ENCODE measurements around the gene SRP54. TPM values are rescaled to one million over a fixed set of nuclear protein-coding genes. Genes with fewer than 3 reads are reported as not detected.

SRP54 gene
- total RNA-seq, 1 experiment from 2014 or later: 57.0 TPM

DNA sequence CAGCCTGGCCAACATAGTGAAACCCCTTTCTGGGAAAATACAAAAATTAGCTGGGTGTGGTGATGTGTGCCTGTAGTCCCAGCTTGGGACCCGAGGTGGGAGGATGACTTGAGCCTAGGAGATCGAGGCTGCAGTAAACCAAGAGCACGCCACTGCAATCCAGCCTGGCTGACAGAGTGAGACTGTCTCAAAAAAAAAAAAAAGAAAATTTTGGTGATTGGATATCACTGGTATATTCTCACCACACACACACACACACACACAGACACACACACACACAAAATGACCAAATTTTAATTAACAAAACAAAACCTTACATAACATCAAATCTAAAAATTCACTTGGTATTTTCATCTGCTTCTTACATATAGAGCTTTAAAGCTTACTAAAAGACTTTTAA lies 59.8 kb downstream of the SRP54 start:
- H3K4me3 Mint-ChIP-seq: no peak overlapping the region
- ATAC-seq: no peak
- H3K9me3 Mint-ChIP-seq: no peaks in the 10 kb centered on the region
- no peaks in the 10 kb centered on the region for H3K36me3 Mint-ChIP-seq
- no peak for DNase-seq (ENCODE audit: low spot score)
- peaks cover 14% of the 10 kb centered on the region for H3K4me1 Mint-ChIP-seq
- ChIA-PET CTCF (no interaction called here), POLR2A (no interaction called here)
- TF ChIP-seq, protein P1, sequence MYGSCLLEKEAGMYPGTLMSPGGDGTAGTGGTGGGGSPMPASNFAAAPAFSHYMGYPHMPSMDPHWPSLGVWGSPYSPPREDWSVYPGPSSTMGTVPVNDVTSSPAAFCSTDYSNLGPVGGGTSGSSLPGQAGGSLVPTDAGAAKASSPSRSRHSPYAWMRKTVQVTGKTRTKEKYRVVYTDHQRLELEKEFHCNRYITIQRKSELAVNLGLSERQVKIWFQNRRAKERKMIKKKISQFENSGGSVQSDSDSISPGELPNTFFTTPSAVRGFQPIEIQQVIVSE (CRISPR knock-in tag; IDR thresholded peaks at IDR 0.05; ENCODE audit: borderline replicate concordance): no peak
- no peaks in the 10 kb centered on the region; the same call in 1 of the 2 replicates for H3K27me3 Mint-ChIP-seq (ENCODE audit: low read depth)
- no peak overlapping the region for H3K27ac Mint-ChIP-seq

DNA sequence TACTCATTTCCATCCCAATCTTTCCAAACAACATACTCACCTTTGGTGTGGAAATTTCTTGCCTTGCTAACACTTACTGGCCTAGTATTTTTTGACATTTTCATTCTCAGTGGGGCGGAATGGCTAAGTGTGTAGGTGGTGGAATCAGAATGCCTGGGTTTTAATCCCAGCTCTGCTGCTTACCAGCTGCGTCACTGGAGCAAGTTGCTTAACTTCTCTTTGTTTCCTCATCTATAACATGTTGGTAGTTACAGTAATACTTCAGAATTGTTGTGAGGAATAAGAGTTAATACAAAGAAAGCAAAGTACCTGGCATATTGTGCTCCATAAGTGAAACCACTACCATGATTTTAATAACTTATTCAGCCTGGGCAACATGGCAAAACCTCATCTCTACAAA lies 60.3 kb downstream of the SRP54 start:
- ChIA-PET CTCF (no interaction called here), POLR2A (no interaction called here)
- Mint-ChIP-seq H3K27ac (no peak overlapping the region), H3K27me3 (ENCODE audit: low read depth) (no peaks in the 10 kb centered on the region; the same call in 1 of the 2 replicates), H3K9me3 (no peaks in the 10 kb centered on the region), H3K36me3 (no peaks in the 10 kb centered on the region; the same call in 1 of the 2 replicates), H3K4me3 (no peak overlapping the region), H3K4me1 (peaks cover 18% of the 10 kb centered on the region)
- DNase-seq (ENCODE audit: low spot score) (no peak), ATAC-seq (no peak)
- TF ChIP-seq ZNF423 (CRISPR knock-in tag; IDR thresholded peaks at IDR 0.05) (no peak), ZNF121 (CRISPR knock-in tag; IDR thresholded peaks at IDR 0.05) (no peak), FOXJ3 (CRISPR knock-in tag; IDR thresholded peaks at IDR 0.05; ENCODE audit: borderline replicate concordance) (no peak), JAZF1 (CRISPR knock-in tag; IDR thresholded peaks at IDR 0.05) (no peak), SMAD4 (CRISPR knock-in tag; IDR thresholded peaks at IDR 0.05) (no peak), ZNF396 (CRISPR knock-in tag; IDR thresholded peaks at IDR 0.05; ENCODE audit: borderline replicate concordance) (no peak), CREM (CRISPR knock-in tag; IDR thresholded peaks at IDR 0.05) (no peak), ELF4 (CRISPR knock-in tag; IDR thresholded peaks at IDR 0.05; ENCODE audit: low read depth) (no peak), ZNF138 (CRISPR knock-in tag; conservative IDR thresholded peaks at IDR 0.05) (no peak), NR1H2 (CRISPR knock-in tag; IDR thresholded peaks at IDR 0.05) (no peak), TEAD4 (CRISPR knock-in tag; IDR thresholded peaks at IDR 0.05) (no peak), NFE2L1 (CRISPR knock-in tag; IDR thresholded peaks at IDR 0.05) (no peak), ZBTB21 (CRISPR knock-in tag; IDR thresholded peaks at IDR 0.05; ENCODE audit: borderline replicate concordance) (no peak)
- TF ChIP-seq, protein P2, sequence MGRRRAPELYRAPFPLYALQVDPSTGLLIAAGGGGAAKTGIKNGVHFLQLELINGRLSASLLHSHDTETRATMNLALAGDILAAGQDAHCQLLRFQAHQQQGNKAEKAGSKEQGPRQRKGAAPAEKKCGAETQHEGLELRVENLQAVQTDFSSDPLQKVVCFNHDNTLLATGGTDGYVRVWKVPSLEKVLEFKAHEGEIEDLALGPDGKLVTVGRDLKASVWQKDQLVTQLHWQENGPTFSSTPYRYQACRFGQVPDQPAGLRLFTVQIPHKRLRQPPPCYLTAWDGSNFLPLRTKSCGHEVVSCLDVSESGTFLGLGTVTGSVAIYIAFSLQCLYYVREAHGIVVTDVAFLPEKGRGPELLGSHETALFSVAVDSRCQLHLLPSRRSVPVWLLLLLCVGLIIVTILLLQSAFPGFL (CRISPR knock-in tag; IDR thresholded peaks at IDR 0.05; ENCODE audit: borderline replicate concordance): no peak
- TF ChIP-seq, protein P3, sequence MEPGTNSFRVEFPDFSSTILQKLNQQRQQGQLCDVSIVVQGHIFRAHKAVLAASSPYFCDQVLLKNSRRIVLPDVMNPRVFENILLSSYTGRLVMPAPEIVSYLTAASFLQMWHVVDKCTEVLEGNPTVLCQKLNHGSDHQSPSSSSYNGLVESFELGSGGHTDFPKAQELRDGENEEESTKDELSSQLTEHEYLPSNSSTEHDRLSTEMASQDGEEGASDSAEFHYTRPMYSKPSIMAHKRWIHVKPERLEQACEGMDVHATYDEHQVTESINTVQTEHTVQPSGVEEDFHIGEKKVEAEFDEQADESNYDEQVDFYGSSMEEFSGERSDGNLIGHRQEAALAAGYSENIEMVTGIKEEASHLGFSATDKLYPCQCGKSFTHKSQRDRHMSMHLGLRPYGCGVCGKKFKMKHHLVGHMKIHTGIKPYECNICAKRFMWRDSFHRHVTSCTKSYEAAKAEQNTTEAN (CRISPR knock-in tag; IDR thresholded peaks at IDR 0.05): no peak
- TF ChIP-seq, protein P4, sequence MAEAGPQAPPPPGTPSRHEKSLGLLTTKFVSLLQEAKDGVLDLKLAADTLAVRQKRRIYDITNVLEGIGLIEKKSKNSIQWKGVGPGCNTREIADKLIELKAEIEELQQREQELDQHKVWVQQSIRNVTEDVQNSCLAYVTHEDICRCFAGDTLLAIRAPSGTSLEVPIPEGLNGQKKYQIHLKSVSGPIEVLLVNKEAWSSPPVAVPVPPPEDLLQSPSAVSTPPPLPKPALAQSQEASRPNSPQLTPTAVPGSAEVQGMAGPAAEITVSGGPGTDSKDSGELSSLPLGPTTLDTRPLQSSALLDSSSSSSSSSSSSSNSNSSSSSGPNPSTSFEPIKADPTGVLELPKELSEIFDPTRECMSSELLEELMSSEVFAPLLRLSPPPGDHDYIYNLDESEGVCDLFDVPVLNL (CRISPR knock-in tag; IDR thresholded peaks at IDR 0.05; ENCODE audit: borderline replicate concordance, low read depth): no peak
- TF ChIP-seq, protein P5, sequence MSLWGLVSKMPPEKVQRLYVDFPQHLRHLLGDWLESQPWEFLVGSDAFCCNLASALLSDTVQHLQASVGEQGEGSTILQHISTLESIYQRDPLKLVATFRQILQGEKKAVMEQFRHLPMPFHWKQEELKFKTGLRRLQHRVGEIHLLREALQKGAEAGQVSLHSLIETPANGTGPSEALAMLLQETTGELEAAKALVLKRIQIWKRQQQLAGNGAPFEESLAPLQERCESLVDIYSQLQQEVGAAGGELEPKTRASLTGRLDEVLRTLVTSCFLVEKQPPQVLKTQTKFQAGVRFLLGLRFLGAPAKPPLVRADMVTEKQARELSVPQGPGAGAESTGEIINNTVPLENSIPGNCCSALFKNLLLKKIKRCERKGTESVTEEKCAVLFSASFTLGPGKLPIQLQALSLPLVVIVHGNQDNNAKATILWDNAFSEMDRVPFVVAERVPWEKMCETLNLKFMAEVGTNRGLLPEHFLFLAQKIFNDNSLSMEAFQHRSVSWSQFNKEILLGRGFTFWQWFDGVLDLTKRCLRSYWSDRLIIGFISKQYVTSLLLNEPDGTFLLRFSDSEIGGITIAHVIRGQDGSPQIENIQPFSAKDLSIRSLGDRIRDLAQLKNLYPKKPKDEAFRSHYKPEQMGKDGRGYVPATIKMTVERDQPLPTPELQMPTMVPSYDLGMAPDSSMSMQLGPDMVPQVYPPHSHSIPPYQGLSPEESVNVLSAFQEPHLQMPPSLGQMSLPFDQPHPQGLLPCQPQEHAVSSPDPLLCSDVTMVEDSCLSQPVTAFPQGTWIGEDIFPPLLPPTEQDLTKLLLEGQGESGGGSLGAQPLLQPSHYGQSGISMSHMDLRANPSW (CRISPR knock-in tag; conservative IDR thresholded peaks at IDR 0.05; ENCODE audit: low read depth): no peak
